GM12878 (cell line): ENCODE measurements around the gene AMPH. TPM values are rescaled to one million over a fixed set of nuclear protein-coding genes. Genes with fewer than 3 reads are reported as not detected.
"Not testable (repeated sequence)": the region's sequence is repeated elsewhere in the genome, so short reads cannot be mapped to it uniquely, and the experiment has no call there.

ENCODE experiments used
- ATAC-seq: fragments of 200-7000 bp; cut with Tn5 transposase; 3 replicates; pipeline ENCODE4 v1.9.1; 2020; ENCODE audit warnings: mild to moderate bottlenecking, moderate library complexity
- BruUV-seq: library from RNA; stranded (reverse); fragments of 400-500 nt; replicated peaks from 2 replicates; lab custom pipeline; 2021; lab: Mats Ljungman, UMichigan
- CTCF ChIA-PET: fragments of 300-600 bp; sonication (Branson Sonifier 250); formaldehyde crosslinking; extraction: SDS; loops from one replicate; lab custom pipeline; 2021; ENCODE audit warnings: inconsistent platforms; lab: Yijun Ruan, JAX
- POLR2A ChIA-PET: fragments of 350-600 bp; formaldehyde crosslinking; extraction: SDS; loops from one replicate; lab custom pipeline; 2021; ENCODE audit warnings: inconsistent platforms; lab: Charles Lee
- RAD21 ChIA-PET: fragments of 300-600 bp; sonication (Branson Sonifier 250); formaldehyde crosslinking; loops from one replicate; lab custom pipeline; 2023; ENCODE audit warnings: antibody characterized with exemption; ENCODE audit not compliant: unreplicated experiment; lab: Charles Lee
- SMC1A ChIA-PET: fragments of 300-600 bp; sonication (Branson Sonifier 250); formaldehyde crosslinking; loops from one replicate; lab custom pipeline; 2023; ENCODE audit not compliant: unreplicated experiment, uncharacterized antibody; lab: Charles Lee
- DNase-seq: peaks from one replicate; pipeline ENCODE4 v3.0.0-alpha.2; 2011; ENCODE audit warnings: low read depth, low spot score
- FAIRE-seq: peaks from 3 replicates; lab custom pipeline; 2011; peaks lifted over from hg19 to GRCh38; lab: Jason Lieb, UNC
- H2AFZ ChIP-seq: 2 replicates; pipeline ENCODE4 v1.6.0; 2011; ENCODE audit warnings: low read depth, low read length, control low read depth; ENCODE audit not compliant: control insufficient read depth
- H3K27ac ChIP-seq: 2 replicates; pipeline ENCODE4 v1.5.1; 2011; ENCODE audit warnings: control low read depth; ENCODE audit not compliant: control insufficient read depth, insufficient read depth
- H3K27me3 ChIP-seq, 2 experiments: replicated peaks in 1 of 2; 2 replicates each; pipeline versions ENCODE4 v1.6.0 to v1.6.1; 2011; ENCODE audit warnings: low read length in 1 of 2; ENCODE audit not compliant: control insufficient read depth in 2 of 2, insufficient read depth in 2 of 2
- H3K36me3 ChIP-seq, 2 experiments: 2 replicates each; pipeline ENCODE4 v1.5.1; 2011; ENCODE audit warnings: low read length in 1 of 2; ENCODE audit not compliant: control insufficient read depth in 2 of 2, insufficient read depth in 2 of 2
- H3K4me1 ChIP-seq: 2 replicates; pipeline ENCODE4 v1.6.1; 2011; ENCODE audit warnings: mild to moderate bottlenecking, low read length, moderate library complexity, mixed read lengths; ENCODE audit not compliant: control insufficient read depth, insufficient read depth
- H3K4me2 ChIP-seq: 2 replicates; pipeline ENCODE4 v1.6.0; 2011; ENCODE audit warnings: control low read depth; ENCODE audit not compliant: control insufficient read depth, insufficient read depth
- H3K4me3 ChIP-seq: fragments of 200-600 bp; sonication (generic); 2 replicates; pipeline ENCODE4 v1.5.1; 2016
- H3K79me2 ChIP-seq: 2 replicates; pipeline ENCODE4 v1.6.0; 2011; ENCODE audit warnings: low read length; ENCODE audit not compliant: control insufficient read depth, insufficient read depth
- H3K9ac ChIP-seq: 2 replicates; pipeline ENCODE4 v1.8.0; 2011; ENCODE audit warnings: low read length, control low read depth, mixed read lengths; ENCODE audit not compliant: control insufficient read depth, insufficient read depth
- H3K9me3 ChIP-seq: replicated peaks from 3 replicates; pipeline ENCODE4 v1.5.1; 2011; ENCODE audit warnings: mild to moderate bottlenecking, low read length; ENCODE audit not compliant: control insufficient read depth, insufficient read depth
- H4K20me1 ChIP-seq: 2 replicates; pipeline ENCODE4 v1.6.0; 2011; ENCODE audit not compliant: control insufficient read depth, insufficient read depth
- BCL3 ChIP-seq: IDR thresholded peaks from 2 replicates; pipeline ENCODE4 v1.6.1; 2011; ENCODE audit warnings: borderline replicate concordance, low read depth, mild to moderate bottlenecking, moderate library complexity, low read length; ENCODE audit not compliant: insufficient read depth, poor library complexity, severe bottlenecking
- SIX5 ChIP-seq: IDR thresholded peaks from 2 replicates; pipeline ENCODE4 v1.6.1; 2011; ENCODE audit warnings: mild to moderate bottlenecking, low read depth, low read length, moderate library complexity; ENCODE audit not compliant: severe bottlenecking
- WGBS: methylation state at CpG from one replicate; pipeline ENCODE4 v1.1.6; 2016; ENCODE audit warnings: low lambda C conversion rate; ENCODE audit not compliant: insufficient replicate concordance, insufficient coverage; ENCODE audit errors: missing lambda C conversion rate; 5-methylcytosine and 5-hydroxymethylcytosine counted together
- in situ Hi-C: fragments of 300-500 bp; cut with MboI; formaldehyde crosslinking; loops from 9 replicates; pipeline ENCODE4 v1.14.3; 2018; ENCODE audit warnings: mixed read lengths
- intact Hi-C: fragments of 100-400 bp; cut with micrococcal nuclease; formaldehyde crosslinking; loops from one replicate; pipeline ENCODE4 v1.14.2; 2022; ENCODE audit not compliant: unreplicated experiment
- polyA plus RNA-seq, 11 experiments: library from polyadenylated mRNA; depleted of rRNA in 4 of 11; unstranded in 6 of 11; stranded (reverse) in 5 of 11; fragments of >200 nt; fragmentation: Nextera tagmentation in 4 of 11; fragmentation: Illumina TruSeq in 1 of 11; extraction: Ambion mirVana in 4 of 11; extraction: Trizol in 1 of 11; gene quantifications; 1 replicate in 1 of 11; 2 replicates in 10 of 11; pipeline versions ENCODE4 v1.2.1 to v1.2.3, GENCODE V29; 2011 to 2016; ENCODE audit warnings: inconsistent platforms in 2 of 11, missing spikeins in 2 of 11, low read depth in 1 of 11
- total RNA-seq, 4 experiments: library from RNA; depleted of rRNA in 3 of 4; stranded (reverse); fragments of >200 nt in 3 of 4; fragmentation: Illumina TruSeq in 1 of 4; extraction: Trizol in 1 of 4; gene quantifications; 2 replicates each; pipeline versions ENCODE4 v1.2.1 to v1.2.3, GENCODE V29; 2013 to 2021

Gene AMPH
- total and polyA plus RNA-seq, 10 of the 15 experiments (the other 5 are each of a cell fraction or from before 2014, with no cell fraction given), result 0.03 to 0.24 (median 0.08) TPM; not detected in 2

GRCh38 chr7:38353431-38353881 lies 277.7 kb downstream of the AMPH start:
- intact Hi-C loops, H3K36me3 ChIP-seq, FAIRE-seq, H3K79me2 ChIP-seq, H4K20me1 ChIP-seq, DNase-seq, H3K27me3 ChIP-seq, BruUV-seq, H3K9me3 ChIP-seq, H3K4me3 ChIP-seq, H2AFZ ChIP-seq, H3K27ac ChIP-seq, H3K9ac ChIP-seq, H3K4me1 ChIP-seq: not testable (repeated sequence)
- POLR2A ChIA-PET, result interaction anchor here (1.7 kb wide), 1 partner anchor 18 kb away, joined by 3 read pairs; no protein-coding TSS in a partner anchor
- in situ Hi-C loops, result loop anchor here (25.0 kb wide), 1 partner anchor 1384 kb away; no protein-coding TSS in a partner anchor
- H3K4me2 ChIP-seq, result peak overlapping the region; percentile 55; the same call in 1 of the 2 replicates
- CTCF ChIA-PET, result interaction anchor here (1.1 to 5.6 kb wide), 8 partner anchors 10 to 430 kb away, joined by 3 to 61 read pairs (median 4); no protein-coding TSS in a partner anchor
- WGBS, result 26% methylated on average over 4 of the region's 7 CpGs
- RAD21 ChIA-PET, result interaction anchor here (1.0 to 1.9 kb wide), 3 partner anchors 14 to 138 kb away, joined by 3 to 8 read pairs (median 4); no protein-coding TSS in a partner anchor
- SMC1A ChIA-PET, result interaction anchor here (1.3 to 1.7 kb wide), 3 partner anchors 16 to 138 kb away, joined by 4 to 5 read pairs (median 5); no protein-coding TSS in a partner anchor
- ATAC-seq, result peak; percentile 49

GRCh38 chr7:38351601-38352000 lies 279.6 kb downstream of the AMPH start:
- FAIRE-seq (no peak), ATAC-seq (no peak), DNase-seq (no peak)
- Histone ChIP-seq H3K9ac (no peak overlapping the region), H3K79me2 (peaks cover 7% of the 10 kb centered on the region), H4K20me1 (no peaks in the 10 kb centered on the region), H3K36me3 (no peaks in the 10 kb centered on the region), H3K4me1 (no peaks in the 10 kb centered on the region), H3K9me3 (no peaks in the 10 kb centered on the region), H3K4me2 (peak overlapping the region; percentile 33), H3K4me3 (peak overlapping the region; percentile 16; the same call in 1 of the 2 replicates), H2AFZ (no peak overlapping the region), H3K27me3 (no peaks in the 10 kb centered on the region), H3K27ac (no peak overlapping the region)
- ChIA-PET POLR2A (no interaction called here), RAD21 (interaction anchor here (5.7 kb wide), 1 partner anchor 16 kb away, joined by 39 read pairs; no protein-coding TSS in a partner anchor), SMC1A (interaction anchor here (0.6 to 2.3 kb wide), 5 partner anchors 12 to 43 kb away, joined by 3 to 16 read pairs (median 3); no protein-coding TSS in a partner anchor), CTCF (interaction anchor here (0.6 to 9.6 kb wide), 6 partner anchors 16 to 136 kb away, joined by 3 to 240 read pairs (median 5); no protein-coding TSS in a partner anchor)
- TF ChIP-seq BCL3 (no peak), SIX5 (no peak)
- 86% methylated on average over 4 of the region's 4 CpGs for WGBS
- intact Hi-C loops (no loop called here), in situ Hi-C loops (loop anchor here (25.0 kb wide), 1 partner anchor 1386 kb away; no protein-coding TSS in a partner anchor)
- no TSS peak for BruUV-seq
